HG03432 (cell line): Measurements from ENCODE around the gene AK3.
A peak's percentile ranks its signal among the peaks of the same experiment; 100 is the strongest.
"Not testable (repeated sequence)": the region's sequence is repeated elsewhere in the genome, so short reads cannot be mapped to it uniquely, and the experiment has no call there.

Experiments used
- ATAC-seq: cut with Tn5 transposase; IDR thresholded peaks from one replicate; pipeline ENCODE4 v1.9.1; 2021; ENCODE audit warnings: mild to moderate bottlenecking, moderate library complexity; ENCODE audit not compliant: unreplicated experiment

The AK3 gene

GRCh38 chr9:4669890-4670289 lies 71.1 kb downstream of the AK3 start:
- no peak for ATAC-seq

- no peak for ATAC-seq
Observed at GRCh38 chr9:4668604-4669003, 72.4 kb downstream of the AK3 start.

- ATAC-seq = no peak
Observed at GRCh38 chr9:4667681-4668080, 73.3 kb downstream of the AK3 start.

GRCh38 chr9:4666042-4666699 lies 74.8 kb downstream of the AK3 start, which contains the start of gene SPATA6L:
TSS of gene SPATA6L (minus strand) at chr9:4666480. CDS start at chr9:4666250, 230 bp downstream.
- no peak for ATAC-seq

GRCh38 chr9:4665357-4665756 lies 75.6 kb downstream of the AK3 start:
- no peak for ATAC-seq

GRCh38 chr9:4663956-4664355 lies 77.0 kb downstream of the AK3 start:
- no peak for ATAC-seq

GRCh38 chr9:4662989-4663792 lies 77.8 kb downstream of the AK3 start:
- no peak for ATAC-seq

GRCh38 chr9:4662108-4662988 lies 78.7 kb downstream of the AK3 start, which contains the start of gene PLPP6:
TSS of gene PLPP6 (plus strand) at chr9:4662294. CDS start at chr9:4662376, 82 bp downstream.
- peak; percentile 92 for ATAC-seq

- no peak for ATAC-seq
Observed at GRCh38 chr9:4661611-4662010, 79.4 kb downstream of the AK3 start.

GRCh38 chr9:4661165-4661564 lies 79.8 kb downstream of the AK3 start:
- ATAC-seq = no peak

- ATAC-seq = not testable (repeated sequence)
Observed at GRCh38 chr9:4660665-4661064, 80.3 kb downstream of the AK3 start.
